Measurements from ENCODE around the gene TMEM200C. TPM values are rescaled to one million over a fixed set of nuclear protein-coding genes. Genes with fewer than 3 reads are reported as not detected.

The TMEM200C gene
- total RNA-seq, 1 experiment from 2014 or later: 0.05 TPM

DNA sequence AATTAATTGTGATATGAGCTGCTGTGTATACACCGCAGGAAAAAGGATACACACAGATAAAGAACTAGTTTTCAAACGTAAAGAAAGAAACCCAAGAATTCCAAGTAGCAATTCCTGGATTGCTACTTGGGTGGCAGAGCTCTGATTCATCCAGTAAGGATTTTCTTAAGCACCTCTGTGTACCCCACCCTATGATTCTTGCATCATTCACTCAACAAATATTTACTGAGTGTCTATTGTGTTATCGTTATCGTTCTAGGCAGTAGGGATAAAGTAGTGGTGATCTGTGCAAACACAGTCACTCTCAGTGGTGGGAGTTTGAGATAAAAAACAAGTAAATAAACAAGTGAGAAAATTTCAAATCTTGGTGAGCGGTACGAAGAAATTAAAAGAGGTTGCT lies 4.9 kb upstream of the TMEM200C start:
- H3K9me3 Mint-ChIP-seq (ENCODE audit: unreplicated experiment): peaks cover 13% of the 10 kb centered on the region
- intact Hi-C loops (cut with micrococcal nuclease; ENCODE audit: unreplicated experiment): no loop called here
- BruUV-seq (replicated peaks): no TSS peak
- H3K27me3 Mint-ChIP-seq (ENCODE audit: insufficient read depth, unreplicated experiment): peaks cover 24% of the 10 kb centered on the region
- TF ChIP-seq, protein P1, sequence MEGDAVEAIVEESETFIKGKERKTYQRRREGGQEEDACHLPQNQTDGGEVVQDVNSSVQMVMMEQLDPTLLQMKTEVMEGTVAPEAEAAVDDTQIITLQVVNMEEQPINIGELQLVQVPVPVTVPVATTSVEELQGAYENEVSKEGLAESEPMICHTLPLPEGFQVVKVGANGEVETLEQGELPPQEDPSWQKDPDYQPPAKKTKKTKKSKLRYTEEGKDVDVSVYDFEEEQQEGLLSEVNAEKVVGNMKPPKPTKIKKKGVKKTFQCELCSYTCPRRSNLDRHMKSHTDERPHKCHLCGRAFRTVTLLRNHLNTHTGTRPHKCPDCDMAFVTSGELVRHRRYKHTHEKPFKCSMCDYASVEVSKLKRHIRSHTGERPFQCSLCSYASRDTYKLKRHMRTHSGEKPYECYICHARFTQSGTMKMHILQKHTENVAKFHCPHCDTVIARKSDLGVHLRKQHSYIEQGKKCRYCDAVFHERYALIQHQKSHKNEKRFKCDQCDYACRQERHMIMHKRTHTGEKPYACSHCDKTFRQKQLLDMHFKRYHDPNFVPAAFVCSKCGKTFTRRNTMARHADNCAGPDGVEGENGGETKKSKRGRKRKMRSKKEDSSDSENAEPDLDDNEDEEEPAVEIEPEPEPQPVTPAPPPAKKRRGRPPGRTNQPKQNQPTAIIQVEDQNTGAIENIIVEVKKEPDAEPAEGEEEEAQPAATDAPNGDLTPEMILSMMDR (IDR thresholded peaks at IDR 0.05; ENCODE audit: insufficient read depth in 1 of 2, low read depth in 1 of 2, low read length in 1 of 2, severe bottlenecking in 1 of 2, unreplicated experiment in 1 of 2): no peak
- Histone ChIP-seq H3K4me3 (ENCODE audit: low read depth, low read length) (no peak overlapping the region), H3K36me3 (ENCODE audit: control insufficient read depth, insufficient read depth, low read length) (no peaks in the 10 kb centered on the region), H3K4me1 (peaks cover 11% of the 10 kb centered on the region), H3K9me3 (no peaks in the 10 kb centered on the region; the same call in 1 of the 2 replicates), H3K27me3 (replicated peaks; ENCODE audit: control insufficient read depth, insufficient read depth, low read length) (0 out of 2 replicates have a peak, but pooled peaks cover 1% of the 10 kb centered on the region)
- ChIA-PET POLR2A (no interaction called here), CTCF (no interaction called here)
- H3K4me1 Mint-ChIP-seq (ENCODE audit: low read depth, unreplicated experiment): peaks cover 11% of the 10 kb centered on the region
- H3K4me3 Mint-ChIP-seq (ENCODE audit: unreplicated experiment): peak overlapping the region; percentile 55
- peak in 1 of 2 experiments; percentile 11 for DNase-seq
- H3K27ac Mint-ChIP-seq (ENCODE audit: unreplicated experiment): no peak overlapping the region
- peaks cover 6% of the 10 kb centered on the region for H3K36me3 Mint-ChIP-seq (ENCODE audit: insufficient read depth, unreplicated experiment)

DNA sequence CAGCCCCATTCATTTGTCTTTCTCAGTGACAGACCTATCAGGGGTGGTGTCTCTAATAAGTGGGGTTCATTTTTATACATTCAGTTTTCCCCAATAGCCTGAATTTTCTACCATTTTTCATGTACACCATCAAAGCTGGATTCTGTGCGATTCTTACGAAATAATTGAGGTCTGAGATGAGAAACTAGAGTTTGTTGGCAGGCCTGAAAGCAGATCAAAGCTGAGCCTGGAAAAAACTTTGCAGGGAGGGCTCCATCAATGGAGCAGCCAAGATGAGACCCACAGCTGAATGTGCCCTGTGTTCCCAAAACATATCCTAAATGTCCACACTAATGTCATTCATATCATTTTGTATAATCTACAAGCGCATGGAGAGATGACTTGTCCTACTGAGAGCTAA lies 4.5 kb upstream of the TMEM200C start:
- Histone ChIP-seq H3K36me3 (ENCODE audit: control insufficient read depth, insufficient read depth, low read length) (no peaks in the 10 kb centered on the region), H3K27me3 (replicated peaks; ENCODE audit: control insufficient read depth, insufficient read depth, low read length) (0 out of 2 replicates have a peak, but pooled peaks cover 1% of the 10 kb centered on the region), H3K4me1 (peaks cover 11% of the 10 kb centered on the region), H3K4me3 (ENCODE audit: low read depth, low read length) (no peak overlapping the region), H3K9me3 (no peaks in the 10 kb centered on the region; the same call in 1 of the 2 replicates)
- Mint-ChIP-seq H3K4me3 (ENCODE audit: unreplicated experiment) (peak overlapping the region; percentile 55), H3K4me1 (ENCODE audit: low read depth, unreplicated experiment) (peaks cover 11% of the 10 kb centered on the region), H3K27me3 (ENCODE audit: insufficient read depth, unreplicated experiment) (peaks cover 23% of the 10 kb centered on the region), H3K36me3 (ENCODE audit: insufficient read depth, unreplicated experiment) (peaks cover 6% of the 10 kb centered on the region), H3K27ac (ENCODE audit: unreplicated experiment) (no peak overlapping the region), H3K9me3 (ENCODE audit: unreplicated experiment) (peaks cover 13% of the 10 kb centered on the region)
- DNase-seq: no peak
- POLR2A ChIA-PET: no interaction called here
- intact Hi-C loops (cut with micrococcal nuclease; ENCODE audit: unreplicated experiment): loop anchor here (5.0 kb wide), 1 partner anchor 57 kb away; no protein-coding TSS in a partner anchor
- TF ChIP-seq, protein P1 (IDR thresholded peaks at IDR 0.05; ENCODE audit: insufficient read depth in 1 of 2, low read depth in 1 of 2, low read length in 1 of 2, severe bottlenecking in 1 of 2, unreplicated experiment in 1 of 2): no peak
- no TSS peak for BruUV-seq (replicated peaks)
- CTCF ChIA-PET: no interaction called here

DNA sequence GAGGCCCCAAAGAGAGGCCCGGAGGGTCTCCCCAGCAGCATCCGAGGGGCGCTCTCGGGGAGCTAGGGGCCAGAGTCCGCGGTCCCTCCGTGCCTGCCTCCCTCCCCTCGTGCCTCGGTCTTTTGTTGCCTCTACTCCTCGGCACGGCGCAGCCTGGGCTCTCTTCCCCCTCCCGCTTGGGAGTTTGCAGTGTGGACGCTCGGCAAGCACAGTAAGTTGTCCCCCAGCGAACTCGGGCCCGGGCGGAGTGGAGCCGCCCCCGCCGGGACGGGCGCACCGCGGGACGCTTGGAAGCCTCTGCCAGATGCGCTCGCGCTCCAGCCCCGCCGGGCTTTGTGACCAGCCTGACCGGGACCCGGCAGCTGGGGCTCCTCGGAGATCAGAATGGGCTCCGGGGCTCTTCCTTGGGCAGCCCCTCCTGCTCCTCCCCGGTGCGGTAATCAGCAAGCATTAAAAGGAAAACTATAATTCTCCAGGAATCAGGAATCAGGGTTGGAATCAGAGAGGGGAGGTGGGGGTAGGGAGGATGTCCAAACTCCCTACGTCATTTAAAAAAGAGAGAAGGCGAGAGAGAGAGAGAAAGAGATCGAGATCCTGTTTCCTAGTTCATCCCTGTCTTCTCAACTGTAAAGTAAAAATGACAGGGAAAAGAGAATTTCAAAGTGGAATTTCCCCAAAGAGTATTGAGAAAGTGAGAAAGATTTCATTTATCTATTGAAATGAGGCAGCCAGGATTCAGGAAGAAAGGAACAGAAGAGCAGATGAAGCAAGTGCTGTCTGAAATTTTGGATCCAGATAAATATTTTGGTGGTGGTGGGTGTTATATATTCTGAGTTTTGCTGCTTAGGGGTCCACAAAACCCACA lies 786 bp upstream of the TMEM200C start:
- peaks cover 7% of the 10 kb centered on the region; the same call in 1 of the 2 replicates for H3K27me3 ChIP-seq (replicated peaks; ENCODE audit: control insufficient read depth, insufficient read depth, low read length)
- H3K9me3 ChIP-seq: no peaks in the 10 kb centered on the region; the same call in 1 of the 2 replicates
- TF ChIP-seq, protein P1 (IDR thresholded peaks at IDR 0.05; ENCODE audit: insufficient read depth in 1 of 2, low read depth in 1 of 2, low read length in 1 of 2, severe bottlenecking in 1 of 2, unreplicated experiment in 1 of 2): no peak
- Mint-ChIP-seq H3K27me3 (ENCODE audit: insufficient read depth, unreplicated experiment) (peaks cover 34% of the 10 kb centered on the region), H3K9me3 (ENCODE audit: unreplicated experiment) (peaks cover 12% of the 10 kb centered on the region), H3K36me3 (ENCODE audit: insufficient read depth, unreplicated experiment) (peaks cover 6% of the 10 kb centered on the region), H3K4me1 (ENCODE audit: low read depth, unreplicated experiment) (peaks cover 11% of the 10 kb centered on the region), H3K27ac (ENCODE audit: unreplicated experiment) (no peak overlapping the region), H3K4me3 (ENCODE audit: unreplicated experiment) (peak overlapping the region; percentile 67)
- H3K4me1 ChIP-seq: peaks cover 11% of the 10 kb centered on the region
- peak overlapping the region; percentile 12 for H3K4me3 ChIP-seq (ENCODE audit: low read depth, low read length)
- ChIA-PET POLR2A (no interaction called here), CTCF (no interaction called here)
- intact Hi-C loops (cut with micrococcal nuclease; ENCODE audit: unreplicated experiment): loop anchor here (5.0 kb wide), 1 partner anchor 61 kb away; no protein-coding TSS in a partner anchor
- H3K36me3 ChIP-seq (ENCODE audit: control insufficient read depth, insufficient read depth, low read length): no peaks in the 10 kb centered on the region
- DNase-seq: peak in 1 of 2 experiments; percentile 15
- BruUV-seq (replicated peaks): no TSS peak
